Anterior cingulate cortex (tissue), 58 donors: ENCODE results near the gene PWWP2B.
"Not testable (repeated sequence)": the region's sequence is repeated elsewhere in the genome, so short reads cannot be mapped to it uniquely, and the experiment has no call there.

Experiments
- DNase-seq, 58 donors: peaks; one replicate each; lab custom pipeline; 2025; lab: John Stamatoyannopoulos, UW

The PWWP2B gene

GRCh38 chr10:132427939-132428367 is 31.0 kb downstream of the PWWP2B start:
- DNase-seq: no peak

DNA sequence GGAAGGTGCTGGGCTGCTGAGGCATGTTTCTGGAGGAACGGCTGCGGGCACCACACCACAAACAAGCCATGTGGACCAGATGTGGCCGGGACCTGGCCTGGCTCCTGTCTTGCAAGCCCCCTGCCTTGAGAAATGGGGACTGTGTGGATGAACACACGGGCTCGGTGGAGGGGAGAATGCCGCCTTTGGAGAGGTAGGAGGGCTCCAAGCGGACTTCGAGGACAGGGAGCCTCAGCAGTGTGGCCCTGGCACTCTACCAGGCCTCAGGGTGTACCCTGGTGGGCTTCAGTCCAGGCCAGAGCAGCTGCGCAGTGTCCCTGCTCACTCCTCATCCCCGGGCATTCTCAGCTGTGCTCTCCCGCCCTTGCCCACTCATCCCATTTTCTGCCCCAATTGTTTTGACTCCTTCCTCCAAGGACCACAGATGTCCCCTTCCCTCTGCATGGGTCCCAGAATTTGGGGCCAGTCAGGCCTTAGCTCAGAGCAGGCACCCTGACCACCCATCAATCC is 31.5 kb downstream of the PWWP2B start:
- DNase-seq: no peak

DNA sequence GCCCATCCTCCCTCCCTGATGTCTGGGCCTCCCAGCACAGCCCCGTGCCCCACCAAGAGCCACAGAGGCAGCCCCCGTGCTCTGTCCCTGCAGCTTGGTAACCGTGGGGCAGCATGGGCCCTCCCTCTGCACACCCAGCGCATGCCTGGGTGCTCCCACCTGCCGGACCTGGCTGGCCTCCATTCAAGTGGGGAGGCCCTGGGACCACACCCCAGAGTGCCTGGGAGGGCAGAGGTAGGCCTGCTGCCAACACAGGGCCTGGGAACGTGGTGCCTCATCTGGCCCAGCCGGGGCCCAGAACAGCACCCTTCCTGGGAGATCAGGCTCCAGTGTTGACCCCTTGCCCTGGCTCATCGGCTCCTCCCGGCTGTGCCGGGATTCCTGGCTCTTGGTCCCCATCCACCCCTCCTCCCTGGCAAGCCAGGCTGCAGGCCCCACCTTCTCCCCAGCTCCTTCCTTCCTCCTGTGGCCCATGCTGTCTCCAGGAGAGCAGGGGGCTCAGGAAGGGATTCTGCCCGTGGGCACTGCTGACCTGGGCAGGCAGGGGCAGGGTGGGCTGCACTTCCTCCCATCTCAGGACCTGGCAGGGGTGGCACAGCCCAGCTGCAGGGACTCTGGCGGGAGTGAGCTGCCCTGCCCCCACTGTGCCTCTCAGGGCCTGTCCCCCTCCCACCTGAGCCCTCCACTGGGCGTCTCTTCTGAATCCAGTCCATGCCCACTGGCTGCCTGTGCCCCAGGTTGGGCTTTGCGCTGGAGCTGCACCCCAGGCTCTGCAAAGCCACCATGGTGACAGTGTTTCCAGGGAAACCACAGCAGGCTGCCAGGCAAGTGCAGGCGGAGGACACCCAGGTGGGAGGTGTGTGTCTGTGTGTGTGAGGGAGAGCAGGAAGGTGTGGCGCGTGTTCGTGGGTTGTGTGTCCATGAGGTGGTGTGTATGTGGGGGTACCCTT is 32.6 kb downstream of the PWWP2B start:
- peak in 19 of 58 donors; percentile 18 to 70 (median 48) for DNase-seq

DNA sequence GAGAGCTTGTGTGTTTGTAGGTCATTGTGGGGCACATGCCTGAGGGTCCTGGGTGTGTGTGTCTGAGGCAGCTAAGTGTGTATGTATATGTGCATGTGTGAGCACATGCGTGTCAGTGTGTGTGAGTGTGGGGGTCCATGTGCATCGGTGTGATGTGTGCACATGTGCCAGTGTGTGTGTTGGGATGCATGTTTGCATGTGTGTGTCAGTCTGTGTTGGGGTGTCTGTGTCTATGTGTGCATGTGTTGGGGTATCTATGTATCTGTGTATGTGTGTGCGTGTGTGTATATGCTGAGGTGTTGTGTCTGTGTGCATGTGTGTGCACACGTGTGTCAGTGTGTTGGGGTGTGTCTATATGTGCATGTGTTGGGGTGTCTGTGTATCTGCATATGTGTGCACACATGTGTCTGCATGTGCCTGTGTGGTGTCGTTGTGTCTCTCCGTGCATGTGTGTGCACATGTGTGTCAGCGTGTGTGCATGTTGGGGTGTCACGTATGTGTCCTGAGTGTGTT is 33.3 kb downstream of the PWWP2B start:
- DNase-seq: no peak

- DNase-seq: no peak
Measured at GRCh38 chr10:132430861-132431271, 33.9 kb downstream of the PWWP2B start.

DNA sequence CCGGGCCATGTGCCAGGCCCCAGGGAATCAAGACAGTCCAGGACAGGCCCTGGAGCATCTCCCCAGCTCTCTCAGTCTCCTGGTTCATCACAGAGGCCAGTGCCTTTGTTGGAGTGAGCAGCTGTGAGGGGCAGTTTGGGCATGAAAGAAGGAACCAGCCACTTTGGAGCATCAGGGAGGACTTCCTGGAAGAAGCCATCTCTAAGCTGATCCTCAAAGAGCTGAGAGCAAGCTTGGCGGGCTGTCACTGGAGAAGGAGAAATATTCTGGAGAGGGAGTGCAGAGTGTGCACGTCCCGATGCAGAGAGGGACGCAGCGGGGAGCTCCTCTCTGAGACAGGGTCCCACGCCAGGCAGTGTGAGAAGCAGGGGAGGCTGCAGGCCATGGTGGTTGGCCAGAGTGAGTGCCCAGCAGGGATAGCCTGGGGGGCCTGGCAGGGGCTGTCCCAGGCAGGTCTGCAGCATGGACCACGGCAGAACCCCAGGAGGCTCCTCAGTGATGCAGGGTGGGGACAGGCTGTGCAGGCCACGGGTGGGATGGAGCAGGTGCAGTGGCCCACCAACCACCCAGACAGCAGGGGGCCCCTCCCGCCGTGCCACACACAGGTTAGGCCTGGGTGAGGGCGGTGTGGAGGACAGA is 34.7 kb downstream of the PWWP2B start:
- DNase-seq: no peak

DNA sequence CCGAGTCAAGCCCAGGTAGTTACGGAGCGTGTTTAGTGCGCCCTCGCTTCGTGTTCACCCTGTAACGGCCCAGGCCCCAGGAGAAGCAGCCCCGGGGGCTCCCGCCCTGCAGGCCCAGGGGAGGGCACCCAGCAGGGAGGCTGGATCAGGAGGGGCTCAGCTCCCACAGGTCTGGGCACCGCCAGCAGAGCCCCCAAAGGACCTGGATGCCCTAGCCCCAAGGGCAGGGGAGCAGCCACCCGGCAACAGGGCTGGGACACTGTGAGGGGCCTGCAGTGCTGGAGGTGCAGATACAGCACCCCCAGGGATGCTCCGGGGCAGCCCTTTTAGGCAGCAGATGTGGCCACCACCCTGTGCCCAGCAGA is 35.2 kb downstream of the PWWP2B start:
- no peak for DNase-seq

DNA sequence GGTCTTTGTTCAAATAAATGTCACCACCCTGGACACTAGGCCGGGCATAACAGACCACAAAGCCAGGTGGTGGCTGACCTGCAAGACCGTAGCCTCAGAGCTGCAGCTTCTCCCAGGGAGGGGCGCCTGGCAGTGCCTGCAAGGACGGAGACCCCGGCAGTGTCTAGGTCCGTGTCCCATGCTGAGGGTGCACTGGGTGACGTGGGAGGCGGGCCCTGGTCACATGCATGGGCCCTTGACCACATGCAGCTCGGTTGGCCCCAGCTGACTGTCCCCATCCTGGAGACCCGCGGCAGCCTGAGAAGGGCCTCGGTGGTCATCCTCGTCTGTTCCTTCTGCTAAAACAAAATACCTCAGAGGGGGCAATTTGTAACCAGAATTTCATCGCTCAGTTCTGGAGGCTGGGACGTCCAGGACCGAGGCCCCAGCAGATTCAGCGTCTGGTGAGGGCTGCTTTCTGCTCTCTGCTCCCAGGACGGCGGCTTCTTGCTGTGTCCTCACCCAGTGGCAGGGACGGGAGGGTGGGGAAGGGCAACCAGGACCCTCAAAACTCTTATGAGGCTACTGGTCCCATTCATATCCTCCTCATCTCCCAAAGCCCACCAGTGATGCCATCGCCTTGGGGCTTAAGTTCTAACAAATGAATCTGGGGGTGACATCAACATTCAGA is 36.8 kb downstream of the PWWP2B start:
- no peak for DNase-seq

DNA sequence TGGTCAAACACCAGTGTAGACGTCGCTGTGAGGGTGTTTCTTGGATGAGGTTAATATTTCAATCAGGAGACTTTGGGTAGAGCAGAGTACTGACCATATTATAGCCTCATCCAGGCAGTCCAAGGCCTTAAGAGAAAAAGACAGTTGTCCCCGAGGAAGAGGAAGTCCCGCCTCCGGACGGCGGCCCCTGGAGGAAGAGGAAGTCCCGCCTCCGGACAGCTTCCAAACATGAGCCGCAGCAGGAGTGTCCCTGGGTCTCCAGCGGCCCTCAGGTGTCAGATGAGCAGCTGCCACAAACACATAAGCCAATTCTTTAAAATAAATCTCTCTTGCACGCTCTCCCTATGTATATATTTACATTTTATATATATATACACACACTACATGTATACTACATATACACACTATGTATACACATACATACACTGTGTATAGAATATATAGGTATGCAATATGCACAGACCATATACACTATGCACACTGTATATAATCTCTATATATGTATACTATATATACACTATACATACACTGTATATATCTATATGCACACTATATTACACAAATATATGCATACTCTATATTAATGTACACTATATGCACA is 37.5 kb downstream of the PWWP2B start:
- DNase-seq: peak in 1 of 58 donors; percentile 13

DNA sequence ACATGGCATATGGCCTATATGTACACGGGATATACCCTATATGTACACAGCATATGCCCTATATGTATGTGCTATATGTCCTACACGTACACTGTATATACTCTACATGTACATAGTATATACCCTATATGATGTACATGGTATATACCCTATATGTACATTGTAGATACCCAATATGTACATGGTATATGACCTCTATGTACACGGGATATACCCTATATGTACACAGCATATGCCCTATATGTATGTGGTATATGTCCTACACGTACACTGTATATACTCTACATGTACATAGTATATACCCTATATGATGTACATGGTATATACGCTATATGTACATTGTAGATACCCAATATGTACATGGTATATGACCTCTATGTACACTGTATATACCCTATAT is 38.3 kb downstream of the PWWP2B start:
- not testable (repeated sequence) for DNase-seq

DNA sequence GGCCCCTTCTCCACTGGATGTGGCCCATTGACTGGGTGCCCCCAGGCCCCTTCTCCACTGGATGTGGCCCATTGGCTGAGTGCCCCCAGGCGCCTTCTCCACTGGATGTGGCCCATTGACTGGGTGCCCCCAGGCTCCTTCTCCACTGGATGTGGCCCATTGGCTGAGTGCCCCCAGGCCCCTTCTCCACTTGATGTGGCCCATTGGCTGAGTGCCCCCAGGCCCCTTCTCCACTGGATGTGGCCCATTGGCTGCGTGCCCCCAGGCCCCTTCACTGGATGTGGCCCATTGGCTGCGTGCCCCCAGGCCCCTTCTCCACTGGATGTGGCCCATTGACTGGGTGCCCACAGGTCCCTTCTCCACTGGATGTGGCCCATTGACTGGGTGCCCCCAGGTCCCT is 39.1 kb downstream of the PWWP2B start:
- not testable (repeated sequence) for DNase-seq

DNA sequence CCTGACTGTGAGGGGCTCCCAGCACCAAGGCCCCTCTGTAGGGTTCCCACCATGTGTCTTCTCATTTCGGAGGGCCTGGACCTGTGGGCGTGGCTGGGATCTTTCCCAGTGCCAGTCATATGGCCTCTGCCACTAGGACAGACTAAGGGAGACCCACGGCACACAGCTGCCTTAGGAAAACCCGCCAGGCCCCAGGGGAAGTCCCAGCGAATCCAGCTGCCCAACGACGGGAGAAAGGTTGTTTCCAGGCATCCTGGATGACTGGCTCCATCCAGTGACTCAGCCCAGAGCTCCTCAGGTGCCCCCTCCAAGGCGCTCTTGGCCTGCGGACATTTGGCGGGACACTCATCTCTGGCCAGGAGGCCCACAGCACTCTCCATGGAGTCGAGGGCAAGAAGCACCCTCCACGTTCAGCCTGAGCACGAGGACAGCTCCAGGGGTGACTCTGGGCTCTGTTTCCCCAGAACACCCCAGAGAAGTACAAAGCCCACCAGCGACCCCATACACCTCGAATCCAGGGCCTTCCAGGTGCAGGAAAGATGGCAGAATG is 39.9 kb downstream of the PWWP2B start:
- no peak for DNase-seq

- no peak for DNase-seq
Measured at GRCh38 chr10:132437541-132437950, 40.5 kb downstream of the PWWP2B start.

GRCh38 chr10:132438091-132439024 is 41.4 kb downstream of the PWWP2B start:
- peak in 10 of 58 donors; percentile 20 to 58 (median 39) for DNase-seq

GRCh38 chr10:132439025-132439388 is 42.0 kb downstream of the PWWP2B start:
- no peak for DNase-seq

GRCh38 chr10:132439424-132440163 is 42.6 kb downstream of the PWWP2B start:
- DNase-seq: no peak

DNA sequence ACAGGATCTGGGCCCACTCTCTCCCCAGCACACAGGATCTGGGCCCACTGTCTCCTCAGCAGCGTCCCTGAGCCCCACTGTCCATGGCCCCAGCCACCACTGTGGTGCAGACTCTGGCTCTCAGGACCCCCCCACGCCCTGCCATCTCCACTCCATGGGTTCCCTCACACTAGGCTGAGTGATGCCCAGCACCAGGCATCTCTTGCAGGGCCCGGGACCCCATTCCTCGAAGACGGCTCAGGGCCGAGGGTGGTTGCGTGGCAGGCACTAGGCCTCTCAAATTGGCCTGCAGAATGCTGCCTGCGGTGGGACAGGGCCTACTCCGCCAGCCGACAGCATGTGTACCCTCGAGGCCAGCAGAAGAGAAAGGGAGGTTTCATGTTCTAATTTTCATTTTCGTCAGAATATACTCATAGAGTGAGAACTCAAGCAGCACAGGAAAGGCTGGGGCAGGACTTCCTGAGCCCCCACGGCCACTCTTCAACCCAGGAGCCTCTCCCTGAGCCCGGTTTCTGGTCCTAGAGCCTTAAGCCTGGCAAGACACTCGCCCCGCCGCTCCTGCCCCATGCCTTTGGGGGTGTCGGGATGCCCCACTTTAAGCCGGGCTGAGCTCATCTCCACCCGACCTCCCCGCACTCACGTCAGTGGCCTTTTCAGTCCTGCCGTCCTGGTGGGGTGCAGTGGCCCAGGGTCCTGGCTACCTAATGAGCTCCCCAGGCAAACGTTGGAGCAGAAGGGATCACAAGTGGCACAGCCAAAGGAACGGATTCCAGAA is 44.0 kb downstream of the PWWP2B start:
- no peak for DNase-seq
